GM06990 (cell line): ENCODE results near the gene NFXL1.
A peak's percentile ranks its signal among the peaks of the same experiment; 100 is the strongest.

Source experiments
- DNase-seq: peaks from one replicate; pipeline ENCODE4 v3.0.0-alpha.2; 2011; ENCODE audit not compliant: insufficient read length; ENCODE audit errors: extremely low read depth
- H3K27me3 ChIP-seq: replicated peaks from 2 replicates; pipeline ENCODE4 v1.6.0; 2011; ENCODE audit warnings: low read length; ENCODE audit not compliant: control insufficient read depth, insufficient read depth
- H3K36me3 ChIP-seq: 2 replicates; pipeline ENCODE4 v1.5.1; 2011; ENCODE audit warnings: low read length; ENCODE audit not compliant: control insufficient read depth, insufficient read depth
- H3K4me3 ChIP-seq: replicated peaks from 2 replicates; pipeline ENCODE4 v1.5.1; 2011; ENCODE audit warnings: low read depth, mild to moderate bottlenecking, control low read depth, low read length
- CTCF ChIP-seq: IDR thresholded peaks from 2 replicates; pipeline ENCODE4 v1.5.1; 2011; ENCODE audit warnings: low read length, control low read depth, mild to moderate bottlenecking, inconsistent platforms; ENCODE audit not compliant: insufficient read depth, poor library complexity, severe bottlenecking

Gene NFXL1

GRCh38 chr4:47837094-47837907, 77.1 kb downstream of the NFXL1 start:
- Histone ChIP-seq H3K27me3 (no peaks in the 10 kb centered on the region), H3K4me3 (peak overlapping the region; percentile 70), H3K36me3 (no peaks in the 10 kb centered on the region; the same call in 1 of the 2 replicates)
- peak; percentile 79 for DNase-seq
- TF ChIP-seq CTCF, result peak; percentile 1

GRCh38 chr4:47836641-47837093, 77.7 kb downstream of the NFXL1 start:
- TF ChIP-seq CTCF, result peak; percentile 82
- H3K27me3 ChIP-seq, result no peaks in the 10 kb centered on the region
- H3K4me3 ChIP-seq, result peak overlapping the region; percentile 70
- H3K36me3 ChIP-seq, result no peaks in the 10 kb centered on the region
- DNase-seq, result peak; percentile 62

- no peak for DNase-seq
- Histone ChIP-seq H3K36me3 (no peaks in the 10 kb centered on the region), H3K27me3 (no peaks in the 10 kb centered on the region), H3K4me3 (no peak overlapping the region)
- TF ChIP-seq CTCF, result no peak
Observed at GRCh38 chr4:47835494-47835893, 78.9 kb downstream of the NFXL1 start.

- no peak overlapping the region for H3K4me3 ChIP-seq
- H3K27me3 ChIP-seq, result no peaks in the 10 kb centered on the region
- DNase-seq, result no peak
- no peak for TF ChIP-seq CTCF
- no peaks in the 10 kb centered on the region for H3K36me3 ChIP-seq
Observed at GRCh38 chr4:47831026-47831679, 83.2 kb downstream of the NFXL1 start.

GRCh38 chr4:47830265-47831025, 83.9 kb downstream of the NFXL1 start:
- Histone ChIP-seq H3K4me3 (no peak overlapping the region), H3K27me3 (no peaks in the 10 kb centered on the region), H3K36me3 (no peaks in the 10 kb centered on the region)
- DNase-seq, result no peak
- TF ChIP-seq CTCF, result no peak
